ENCODE results near the gene OR51S1.
"Not testable (repeated sequence)": the region's sequence is repeated elsewhere in the genome, so short reads cannot be mapped to it uniquely, and the experiment has no call there.

OR51S1 gene

DNA sequence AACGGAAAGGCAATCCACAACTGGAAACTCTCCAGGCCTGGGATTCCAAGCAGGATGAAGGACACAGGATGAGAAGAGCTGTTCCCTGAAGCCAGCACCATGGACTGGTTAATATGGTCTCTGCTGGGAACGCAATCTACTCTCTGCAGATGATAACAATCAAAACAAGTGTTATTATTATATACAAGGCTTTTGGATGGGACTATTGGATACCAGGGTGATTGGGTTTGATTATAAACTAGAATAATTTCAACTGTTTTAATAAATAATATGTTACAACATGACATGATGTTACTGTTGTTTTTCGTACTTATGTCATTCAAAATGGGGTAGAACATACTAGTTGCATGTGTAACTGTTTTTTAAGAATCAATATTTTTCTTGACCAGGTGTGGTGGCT is 44.7 kb downstream of the OR51S1 start, which contains the start of gene OR52R1:
TSS of gene OR52R1 (minus strand) at position 101 of the 400 bp plus-strand sequence. CDS start at position 101, 0 bp downstream.
- no peak for FAIRE-seq

DNA sequence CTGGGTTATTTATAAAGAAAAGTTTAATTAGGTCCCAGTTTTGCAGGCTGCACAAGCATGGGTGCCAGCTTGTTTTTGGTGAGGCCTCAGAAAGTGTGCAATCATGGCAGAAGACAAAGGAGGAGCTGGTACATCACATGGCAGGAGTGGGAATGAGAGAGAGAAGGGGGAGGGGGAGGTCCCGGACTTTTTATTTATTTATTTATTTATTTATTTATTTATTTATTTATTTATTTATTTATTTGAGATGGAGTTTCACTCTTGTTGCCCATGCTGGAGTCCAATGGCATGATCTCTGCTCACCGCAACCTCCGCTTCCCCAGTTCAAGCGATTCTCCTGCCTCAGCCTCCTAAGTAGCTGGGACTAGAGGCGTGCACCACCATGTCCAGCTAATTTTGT is 47.7 kb downstream of the OR51S1 start:
- not testable (repeated sequence) for FAIRE-seq

DNA sequence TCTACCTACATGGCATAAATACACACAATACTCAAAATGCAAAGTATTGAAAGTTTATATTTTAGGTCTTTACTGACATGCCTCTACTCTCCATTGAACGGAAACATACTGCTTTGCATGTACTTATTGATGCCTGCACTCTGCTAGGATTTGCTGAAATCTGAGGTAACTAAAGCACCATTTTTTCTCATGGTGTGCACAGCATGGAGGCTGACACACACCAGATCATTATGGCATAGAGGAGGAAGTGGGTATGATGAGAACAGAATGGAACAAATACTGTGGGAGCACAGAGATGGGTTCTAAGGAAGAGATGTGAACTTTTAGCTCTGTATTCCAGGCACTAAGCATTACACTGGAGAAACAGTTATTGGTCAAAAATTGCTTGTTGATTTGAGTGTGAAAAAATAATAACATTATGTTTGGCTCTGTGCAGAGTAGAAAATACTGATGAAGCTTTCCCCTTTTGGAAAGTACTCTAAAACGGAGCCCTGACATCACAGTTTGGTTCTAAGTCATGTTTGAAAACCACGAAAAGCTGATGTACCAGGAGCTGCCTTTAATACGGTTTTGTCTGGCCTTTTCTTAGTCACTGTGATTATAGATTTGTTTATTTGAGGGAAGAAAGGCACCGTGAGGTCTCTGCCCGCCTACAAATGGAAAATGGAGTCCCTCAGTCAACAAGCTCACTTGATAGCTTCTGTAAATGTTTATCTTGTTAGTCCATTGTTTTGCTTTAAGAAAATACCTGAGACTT is 50.4 kb downstream of the OR51S1 start:
- no peak for FAIRE-seq

Data from endometrium (tissue), 2 donors.